Heart right ventricle (tissue), 16 donors: ENCODE data around the gene VPS9D1. TPM values are rescaled to one million over a fixed set of nuclear protein-coding genes. Genes with fewer than 3 reads are reported as not detected.
A peak's percentile ranks its signal among the peaks of the same experiment; 100 is the strongest.

Experiments
- ATAC-seq, 8 donors: fragments of 200-7000 bp; cut with Tn5 transposase; one replicate each; pipeline ENCODE4 v1.9.1; 2020; ENCODE audit warnings: mild to moderate bottlenecking in 8 of 8, moderate library complexity in 8 of 8, moderate number of reproducible peaks in 1 of 8
- DNase-seq, 2 donors: peaks; one replicate each; pipeline ENCODE4 v3.0.0-alpha.2; 2020
- H3K27ac ChIP-seq, 10 donors: fragments of 200-600 bp; sonication (generic) in 2 of 10; one replicate each; pipeline versions ENCODE4 v1.5.0 to v1.8.0; 2020 to 2022; ENCODE audit warnings: mild to moderate bottlenecking in 3 of 10
- H3K27me3 ChIP-seq, 7 donors: fragments of 200-600 bp; one replicate each; pipeline ENCODE4 v1.8.0; 2021 to 2022; ENCODE audit warnings: mild to moderate bottlenecking in 2 of 7
- H3K36me3 ChIP-seq, 9 donors: fragments of 200-600 bp; sonication (generic) in 1 of 9; one replicate each; pipeline versions ENCODE4 v1.5.0 to v1.8.0; 2020 to 2022; ENCODE audit warnings: mild to moderate bottlenecking in 2 of 9
- H3K4me1 ChIP-seq, 9 donors: fragments of 200-600 bp; sonication (generic) in 1 of 9; one replicate each; pipeline versions ENCODE4 v1.5.0 to v1.8.0; 2020 to 2022; ENCODE audit warnings: mild to moderate bottlenecking in 4 of 9
- H3K4me3 ChIP-seq, 10 donors: fragments of 200-600 bp; sonication (generic) in 2 of 10; one replicate each; pipeline versions ENCODE4 v1.5.0 to v1.8.0; 2020 to 2022; ENCODE audit warnings: mild to moderate bottlenecking in 7 of 10, moderate library complexity in 2 of 10
- H3K9me3 ChIP-seq, 11 donors: fragments of 200-600 bp in 10 of 11; sonication (generic) in 2 of 11; one replicate each; pipeline versions ENCODE4 v1.5.0 to v1.8.0; 2013 to 2022; ENCODE audit warnings: mild to moderate bottlenecking in 2 of 11, control low read depth in 1 of 11, moderate library complexity in 1 of 11
- CTCF ChIP-seq, 9 donors: fragments of 200-600 bp; sonication (generic) in 2 of 9; IDR thresholded peaks; one replicate each; pipeline versions ENCODE4 v1.5.0 to v1.8.0; 2021 to 2022; ENCODE audit warnings: antibody characterized with exemption in 9 of 9, mild to moderate bottlenecking in 5 of 9, moderate library complexity in 1 of 9
- WGBS, 2 donors: extraction: QIAGEN DNeasy Blood & Tissue Kit; methylation state at CpG; one replicate each; pipeline ENCODE4 v1.1.7; 2013; ENCODE audit warnings: inconsistent platforms in 1 of 2; 5-methylcytosine and 5-hydroxymethylcytosine counted together
- intact Hi-C, 10 donors: fragments of 100-400 bp; cut with DNase I; formaldehyde crosslinking; loops; one replicate each; pipeline versions ENCODE4 v1.11.1 to v1.14.2; 2022
- polyA plus RNA-seq, 2 donors: library from polyadenylated mRNA; stranded (reverse); fragments of 200-250 nt; gene quantifications; one replicate each; pipeline ENCODE4 v1.2.3, GENCODE V29; 2013
- total RNA-seq, 10 donors: library from RNA; stranded (reverse); fragmentation: NEBNext Ultra II Directional in 3 of 10; extraction: Animal tissue kit (Norgen Biotek cat#: 25700) in 3 of 10; gene quantifications; one replicate each; pipeline versions ENCODE4 v1.2.1 to v1.2.4, GENCODE V29; 2021 to 2023
- donor health status: Arrhythmogenic right ventricular cardiomyopathy.
- donor health status: ischemic (EF 13 %, LVEDD 7.1; RV severe dilation, severe dysfunction).
- donor health status: healthy with polysubstance abuse.
- donor health status: DM: no; HTN: yes; CAD: no.
- donor health status: DM: no; HTN: no; CAD: no.
- donor health status: ischemic (EF 25% LVEDD 6.9; RV normal size, moderate dysfunction).
- donor health status: ischemic (EF 25% LVEDD 5.7; RV mildly dilated, moderate dysfunction).
- donor health status: healthy.
- donor health status: DM: yes; HTN: yes; CAD: no.
- donor health status: Ischemic cardiomyopathy.
- donor health status: ischemic (EF 35%, LVEDD 5.7; RV mildly dilated, moderate dysfunction).
- donor health status: nonischemic (EF 11% LVEDD 7.7; RV severe dilation, severe dysfunction).
- donor health status: DM: yes; HTN: yes; CAD: no.
- donor health status: PGD.
- donor health status: ischemic (EF 29% LVEDD 5.4; RV normal size, mild dysfunction).
- donor health status: nonischemic (EF 23%, LVEDD 6.1; RV moderate dilation, normal function).

VPS9D1 gene
- total and polyA plus RNA-seq, 12 donors: 7.0 to 41.0 (median 11.8) TPM

- Histone ChIP-seq H3K4me1 (peaks cover 0 to 3% (median 0%) of the 10 kb centered on the region in 9 donors), H3K36me3 (peaks cover 5 to 88% (median 70%) of the 10 kb centered on the region in 9 donors), H3K27ac (no peak overlapping the region), H3K27me3 (no peaks in the 10 kb centered on the region), H3K4me3 (no peak overlapping the region), H3K9me3 (no peaks in the 10 kb centered on the region)
- no peak for TF ChIP-seq CTCF (IDR thresholded peaks at IDR 0.05)
- intact Hi-C loops: no loop called here
- no peak for DNase-seq
- 93 to 94% methylated on average over 14 of the region's 14 CpGs for WGBS, 2 donors
- ATAC-seq: peak in 3 of 8 donors; percentile 1 to 17 (median 4)
These were observed 17.3 kb upstream of the VPS9D1 start for GRCh38 chr16:89738072-89738377.

- H3K27ac ChIP-seq: no peak overlapping the region
- no peak for TF ChIP-seq CTCF (IDR thresholded peaks at IDR 0.05)
- H3K9me3 ChIP-seq: no peaks in the 10 kb centered on the region
- H3K27me3 ChIP-seq: no peaks in the 10 kb centered on the region
- intact Hi-C loops: no loop called here
- H3K4me1 ChIP-seq: peaks cover 0 to 3% (median 0%) of the 10 kb centered on the region in 9 donors
- H3K36me3 ChIP-seq: peaks cover 5 to 90% (median 71%) of the 10 kb centered on the region in 9 donors
- ATAC-seq: peak in 1 of 8 donors; percentile 4
- 90 to 94% methylated on average over 20 of the region's 20 CpGs for WGBS, 2 donors
- DNase-seq: no peak
- H3K4me3 ChIP-seq: no peak overlapping the region
These were observed 16.8 kb upstream of the VPS9D1 start for GRCh38 chr16:89737341-89738071.

- intact Hi-C loops: no loop called here
- Histone ChIP-seq H3K4me3 (no peak overlapping the region), H3K27ac (no peak overlapping the region), H3K27me3 (no peaks in the 10 kb centered on the region), H3K36me3 (peaks cover 5 to 97% (median 72%) of the 10 kb centered on the region in 9 donors), H3K4me1 (peaks cover 0 to 3% (median 0%) of the 10 kb centered on the region in 9 donors), H3K9me3 (no peaks in the 10 kb centered on the region)
- no peak for TF ChIP-seq CTCF (IDR thresholded peaks at IDR 0.05)
- DNase-seq: no peak
- no peak for ATAC-seq
- WGBS, 2 donors: 90 to 94% methylated on average over 3 of the region's 3 CpGs
These were observed 15.9 kb upstream of the VPS9D1 start for GRCh38 chr16:89736554-89736953.

GRCh38 chr16:89733792-89734191 lies 13.1 kb upstream of the VPS9D1 start:
- H3K27ac ChIP-seq: no peak overlapping the region
- ATAC-seq (no peak), DNase-seq (no peak)
- peaks cover 0 to 3% (median 0%) of the 10 kb centered on the region in 9 donors for H3K4me1 ChIP-seq
- no peak for TF ChIP-seq CTCF (IDR thresholded peaks at IDR 0.05)
- intact Hi-C loops: no loop called here
- no peaks in the 10 kb centered on the region for H3K27me3 ChIP-seq
- no peak overlapping the region for H3K4me3 ChIP-seq
- 92 to 95% methylated on average over 21 of the region's 21 CpGs for WGBS, 2 donors
- H3K9me3 ChIP-seq: no peaks in the 10 kb centered on the region
- H3K36me3 ChIP-seq: peaks cover 17 to 97% (median 72%) of the 10 kb centered on the region in 9 donors
